ENCODE results near the gene OR2B6.

The OR2B6 gene

DNA sequence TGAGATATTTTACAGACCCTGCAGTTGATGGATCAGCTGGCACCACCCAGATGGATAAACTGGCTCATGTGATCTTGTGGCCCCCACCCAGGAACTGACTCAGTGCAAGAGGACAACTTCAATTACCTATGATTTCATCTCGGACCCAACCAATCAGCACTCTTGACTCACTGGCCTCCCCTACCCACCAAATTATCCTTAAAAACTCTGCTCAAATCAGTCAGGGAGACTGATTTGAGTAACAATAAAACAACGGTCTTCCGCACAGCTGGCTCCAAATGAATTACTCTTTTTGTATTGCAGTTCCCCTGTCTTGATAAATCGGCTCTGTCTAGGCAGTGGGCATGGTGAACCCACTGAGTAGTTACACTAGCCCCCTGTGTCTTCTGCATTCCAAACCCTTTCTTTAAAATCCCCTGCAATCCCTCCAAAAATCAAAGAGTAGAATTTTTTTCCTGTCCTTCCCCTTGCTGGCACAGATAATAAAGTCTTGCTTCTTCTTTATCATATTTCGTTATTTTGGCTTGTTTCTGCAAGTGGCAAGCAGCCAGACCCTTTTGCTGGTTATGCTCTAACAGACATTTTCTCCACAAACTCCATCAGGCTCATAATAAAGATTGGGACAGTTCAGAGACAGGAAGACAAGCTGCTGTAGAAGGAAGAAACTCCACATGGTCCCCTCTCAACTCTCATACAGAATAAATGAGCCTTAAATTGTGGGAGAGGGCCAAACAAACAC lies 48.3 kb downstream of the OR2B6 start:
- Mint-ChIP-seq H3K36me3 (ENCODE audit: low read depth) (no peaks in the 10 kb centered on the region), H3K9me3 (no peaks in the 10 kb centered on the region), H3K4me3 (no peak overlapping the region), H3K27me3 (peaks cover 4% of the 10 kb centered on the region), H3K4me1 (no peaks in the 10 kb centered on the region), H3K27ac (no peak overlapping the region)
- ATAC-seq: no peak
- no peak for DNase-seq

DNA sequence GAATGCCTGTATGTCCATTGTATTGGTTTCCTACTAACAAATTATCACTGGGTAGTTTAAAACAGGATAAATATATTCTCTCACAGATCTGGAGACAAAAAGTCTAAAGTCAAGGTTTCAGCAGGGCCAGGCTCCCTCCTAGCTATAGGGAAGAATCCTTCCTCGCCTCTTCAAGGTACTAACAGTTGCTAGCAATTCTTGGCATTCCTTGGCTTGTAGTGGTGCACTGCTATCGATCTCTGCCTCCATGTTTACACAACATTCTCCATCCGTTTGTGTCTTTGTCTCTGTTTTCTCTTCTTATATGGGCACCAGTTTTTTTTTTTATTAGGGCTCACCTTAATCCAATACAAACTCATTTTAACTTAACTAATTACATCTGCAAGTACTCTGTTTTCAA lies 48.9 kb downstream of the OR2B6 start:
- H3K4me1 Mint-ChIP-seq: no peaks in the 10 kb centered on the region
- H3K27me3 Mint-ChIP-seq: peaks cover 4% of the 10 kb centered on the region
- H3K27ac Mint-ChIP-seq: no peak overlapping the region
- no peaks in the 10 kb centered on the region for H3K36me3 Mint-ChIP-seq (ENCODE audit: low read depth)
- ATAC-seq (no peak), DNase-seq (no peak)
- no peak overlapping the region for H3K4me3 Mint-ChIP-seq
- H3K9me3 Mint-ChIP-seq: no peaks in the 10 kb centered on the region
